Measurements from ENCODE around the gene REV3L.

- TF ChIP-seq CTCF (IDR thresholded peaks at IDR 0.05; ENCODE audit: insufficient read depth, low read length) = no peak
- no peak for TF ChIP-seq REST (IDR thresholded peaks at IDR 0.05; ENCODE audit: insufficient replicate concordance, low read depth)
- TF ChIP-seq POLR2AphosphoS5 (IDR thresholded peaks at IDR 0.05; ENCODE audit: low read depth) = no peak
These were observed 115.5 kb downstream of the REV3L start for GRCh38 chr6:111367393-111368088.

Data from HL-60 (cell line).